DND-41 (cell line): ENCODE results near the gene UNC13B.

ENCODE experiments used
- CTCF ChIP-seq: IDR thresholded peaks from 2 replicates; pipeline ENCODE4 v1.5.1; 2012; ENCODE audit warnings: borderline replicate concordance, low read length, moderate library complexity, mild to moderate bottlenecking; ENCODE audit not compliant: poor library complexity, severe bottlenecking; ENCODE audit errors: extremely low read depth
- EZH2 ChIP-seq: IDR thresholded peaks from 3 replicates; pipeline ENCODE4 v1.6.1; 2012; ENCODE audit warnings: borderline replicate concordance, low read depth, mild to moderate bottlenecking, moderate library complexity, low read length, inconsistent platforms; ENCODE audit not compliant: severe bottlenecking

DNA sequence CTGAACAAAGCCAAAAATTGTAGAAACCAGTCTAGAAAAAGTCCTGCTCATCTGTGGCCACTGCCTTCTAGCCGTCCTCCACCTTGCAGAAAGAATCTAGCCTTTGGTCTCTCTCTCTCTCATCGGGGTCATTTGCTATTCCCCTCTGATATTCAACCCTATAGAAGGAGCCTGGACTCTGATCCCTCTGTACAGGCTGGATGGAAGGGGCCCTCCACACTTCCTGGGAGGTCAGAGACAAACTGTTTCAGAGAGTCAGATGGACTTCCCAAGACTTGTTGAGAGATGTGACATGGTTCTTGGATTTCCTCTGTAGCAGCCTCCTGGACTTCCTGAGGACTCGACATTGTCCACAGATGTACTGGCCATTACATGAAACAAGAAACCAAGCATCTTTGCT lies 243.1 kb downstream of the UNC13B start:
- TF ChIP-seq CTCF (no peak), EZH2 (no peak)
